Stomach (tissue), 19 donors: ENCODE measurements around the gene CYB561. TPM values are rescaled to one million over a fixed set of nuclear protein-coding genes. Genes with fewer than 3 reads are reported as not detected.

Experiments
- DNase-seq, 2 donors: peaks; one replicate each; pipeline versions ENCODE4 v3.0.0 to v3.0.0-alpha.2; 2013 to 2019
- H3K27ac ChIP-seq, 5 donors: fragments of 200-600 bp in 4 of 5; sonication (generic) in 4 of 5; one replicate each; pipeline ENCODE4 v1.5.1; 2013 to 2019; ENCODE audit warnings: mild to moderate bottlenecking in 1 of 5, moderate library complexity in 1 of 5
- H3K27me3 ChIP-seq, 3 donors: fragments of 200-600 bp; sonication (generic); one replicate each; pipeline ENCODE4 v1.5.1; 2017 to 2019; ENCODE audit warnings: mixed run types in 1 of 3
- H3K36me3 ChIP-seq, 4 donors: fragments of 200-600 bp; sonication (generic); 1 replicate in 3 of 4; 2 replicates in 1 of 4; pipeline ENCODE4 v1.5.1; 2016 to 2019
- H3K4me1 ChIP-seq, 4 donors: fragments of 200-600 bp; sonication (generic); one replicate each; pipeline ENCODE4 v1.5.1; 2016 to 2019
- H3K4me3 ChIP-seq, 4 donors: fragments of 200-600 bp; sonication (generic) in 3 of 4; one replicate each; pipeline ENCODE4 v1.5.1; 2016 to 2019; ENCODE audit warnings: mild to moderate bottlenecking in 1 of 4
- H3K9me3 ChIP-seq, 4 donors: fragments of 200-600 bp; sonication (generic); one replicate each; pipeline ENCODE4 v1.5.1; 2016 to 2019
- EP300 ChIP-seq: sonication (generic); formaldehyde crosslinking; IDR thresholded peaks from one replicate; pipeline ENCODE4 v1.6.1; 2017; ENCODE audit warnings: antibody characterized with exemption
- POLR2A ChIP-seq, 4 donors: fragments of 450-650 bp; IDR thresholded peaks; one replicate each; pipeline ENCODE4 v1.6.1; 2016; ENCODE audit warnings: antibody characterized with exemption in 4 of 4, control low read depth in 2 of 4, mild to moderate bottlenecking in 1 of 4, moderate library complexity in 1 of 4
- POLR2AphosphoS5 ChIP-seq, 3 donors: sonication (generic); formaldehyde crosslinking; IDR thresholded peaks; one replicate each; pipeline ENCODE4 v1.6.1; 2016; ENCODE audit warnings: antibody characterized with exemption in 3 of 3
- WGBS, 5 donors: extraction: QIAGEN DNeasy Blood & Tissue Kit in 3 of 5; methylation state at CpG; one replicate each; pipeline versions ENCODE4 v1.1.5 to v1.1.7; 2013 to 2018; 5-methylcytosine and 5-hydroxymethylcytosine counted together
- intact Hi-C: fragments of 100-400 bp; cut with DNase I; formaldehyde crosslinking; loops from one replicate; pipeline ENCODE4 v1.15.1; 2023; ENCODE audit warnings: low total_unique reads
- long read RNA-seq, 10 donors: transcript quantifications; one replicate each; lab custom pipeline, GENCODE V29; 2026
- polyA plus RNA-seq, 3 donors: library from polyadenylated mRNA; stranded (reverse); fragments of 200-250 nt; gene quantifications; one replicate each; pipeline ENCODE4 v1.2.3, GENCODE V29; 2013
- total RNA-seq, 5 donors: library from RNA; depleted of rRNA; stranded (reverse); fragments of >200 nt; gene quantifications; one replicate each; pipeline versions ENCODE4 v1.1.0 to v1.2.3, GENCODE V29; 2014 to 2016
- TF ChIP-seq, protein P1 (sequence below), 7 experiments: fragments of 450-650 bp in 4 of 7; fragments of 200-600 bp in 3 of 7; sonication (generic) in 3 of 7; IDR thresholded peaks; one replicate each; pipeline ENCODE4 v1.5.1; 2016 to 2019; ENCODE audit warnings: antibody characterized with exemption in 7 of 7, control low read depth in 2 of 7, mild to moderate bottlenecking in 1 of 7
- donor health status: healthy with polysubstance abuse.
- donor health status: Bipolar disorder and iron deficiency.
- donor health status: healthy.

Gene CYB561, protein sequence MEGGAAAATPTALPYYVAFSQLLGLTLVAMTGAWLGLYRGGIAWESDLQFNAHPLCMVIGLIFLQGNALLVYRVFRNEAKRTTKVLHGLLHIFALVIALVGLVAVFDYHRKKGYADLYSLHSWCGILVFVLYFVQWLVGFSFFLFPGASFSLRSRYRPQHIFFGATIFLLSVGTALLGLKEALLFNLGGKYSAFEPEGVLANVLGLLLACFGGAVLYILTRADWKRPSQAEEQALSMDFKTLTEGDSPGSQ
- total RNA-seq: 100 to 1,000 TPM in 2 of 5 donors, 10 to 100 TPM in 3; 26.1 to 394 (median 97.1) TPM
- polyA plus RNA-seq: 10 to 100 TPM; 10.8 to 27.4 (median 23.7) TPM
- long read RNA-seq, donor 1, partial matches to known transcripts: 0 of 4 reads
- long read RNA-seq, donor 1, other reads (novel, unspliced or antisense): 0 of 4 reads
- long read RNA-seq, donor 2, partial matches to known transcripts: 0 of 6 reads
- long read RNA-seq, donor 2, other reads (novel, unspliced or antisense): 0 of 6 reads
- long read RNA-seq, donor 3, partial matches to known transcripts: 0 of 6 reads
- long read RNA-seq, donor 3, other reads (novel, unspliced or antisense): 0 of 6 reads
- long read RNA-seq, donor 4: 0 reads
- long read RNA-seq, donor 5, partial matches to known transcripts: 0 of 4 reads
- long read RNA-seq, donor 5, other reads (novel, unspliced or antisense): 0 of 4 reads
- long read RNA-seq, donor 6, transcript CYB561-201 (6 exons, 3,001 nt): major isoform, 11 of 17 reads
- long read RNA-seq, donor 6, partial matches to known transcripts: 0 of 17 reads
- long read RNA-seq, donor 6, other reads (novel, unspliced or antisense): 0 of 17 reads
- long read RNA-seq, donor 7, partial matches to known transcripts: 0 of 6 reads
- long read RNA-seq, donor 7, other reads (novel, unspliced or antisense): 0 of 6 reads
- long read RNA-seq, donor 8, partial matches to known transcripts: 0 of 6 reads
- long read RNA-seq, donor 8, other reads (novel, unspliced or antisense): 0 of 6 reads
- long read RNA-seq, donor 9, partial matches to known transcripts: 0 of 4 reads
- long read RNA-seq, donor 9, other reads (novel, unspliced or antisense): 0 of 4 reads
- long read RNA-seq, donor 10, partial matches to known transcripts: 0 of 5 reads
- long read RNA-seq, donor 10, other reads (novel, unspliced or antisense): 0 of 5 reads

DNA sequence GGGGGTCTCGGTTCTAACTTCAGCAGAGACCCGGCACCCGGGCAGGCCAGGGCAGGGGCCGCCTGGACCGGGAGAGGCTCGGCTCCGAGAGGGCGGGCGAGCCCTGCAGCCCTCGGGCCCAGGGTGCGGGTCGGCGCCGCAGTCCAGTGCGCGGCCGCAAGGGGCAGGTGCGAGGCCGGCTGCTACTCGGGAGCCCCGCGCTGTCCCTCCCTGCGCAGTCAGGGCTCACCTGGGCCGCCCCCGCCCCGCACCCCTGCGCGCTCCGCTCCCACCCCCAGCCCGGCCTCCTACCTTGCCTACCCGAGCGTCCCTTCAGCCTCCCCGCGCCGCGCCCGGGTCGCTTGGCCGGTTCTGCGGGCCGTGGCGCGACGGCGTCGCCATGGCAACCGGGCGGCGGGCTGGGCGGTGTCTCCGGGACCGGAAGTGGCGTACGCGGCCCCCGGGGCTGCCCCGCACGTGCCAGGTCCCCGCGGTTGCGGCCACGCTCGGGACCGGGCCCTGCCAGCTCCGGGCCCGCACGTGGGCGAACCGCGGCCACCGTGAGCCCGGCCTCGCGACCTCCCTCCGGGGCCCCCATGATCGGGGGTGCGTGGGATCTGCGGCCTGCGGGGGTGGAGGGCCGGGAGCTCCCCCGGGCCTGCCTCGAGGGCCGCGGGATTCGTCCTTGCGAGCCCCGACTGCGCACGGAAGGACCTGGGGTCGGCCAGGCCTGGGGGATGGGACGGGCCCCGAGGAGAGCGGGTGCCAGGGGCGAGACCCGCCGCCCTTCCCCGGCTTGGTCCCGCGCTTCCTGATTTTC lies at the start of gene CYB561:
CYB561 (minus strand) TSS at position 353 of the 799 bp plus-strand sequence. CDS start 8,759 bp downstream, outside the sequence.
- no peaks in the 10 kb centered on the region for H3K36me3 ChIP-seq
- intact Hi-C loops: no loop called here
- 0 to 1% (median 0%) methylated on average over 35 to 99 of the region's 99 CpGs for WGBS, 5 donors
- peak within 1 kb of the TSS; percentile 89 to 97 (median 95) for H3K27ac ChIP-seq
- peaks cover 27 to 64% (median 52%) of the 10 kb centered on the region in 4 donors for H3K4me1 ChIP-seq
- peak in 1 of 3 donors; percentile 54 for TF ChIP-seq POLR2AphosphoS5 (IDR thresholded peaks at IDR 0.05)
- TF ChIP-seq, protein P1, sequence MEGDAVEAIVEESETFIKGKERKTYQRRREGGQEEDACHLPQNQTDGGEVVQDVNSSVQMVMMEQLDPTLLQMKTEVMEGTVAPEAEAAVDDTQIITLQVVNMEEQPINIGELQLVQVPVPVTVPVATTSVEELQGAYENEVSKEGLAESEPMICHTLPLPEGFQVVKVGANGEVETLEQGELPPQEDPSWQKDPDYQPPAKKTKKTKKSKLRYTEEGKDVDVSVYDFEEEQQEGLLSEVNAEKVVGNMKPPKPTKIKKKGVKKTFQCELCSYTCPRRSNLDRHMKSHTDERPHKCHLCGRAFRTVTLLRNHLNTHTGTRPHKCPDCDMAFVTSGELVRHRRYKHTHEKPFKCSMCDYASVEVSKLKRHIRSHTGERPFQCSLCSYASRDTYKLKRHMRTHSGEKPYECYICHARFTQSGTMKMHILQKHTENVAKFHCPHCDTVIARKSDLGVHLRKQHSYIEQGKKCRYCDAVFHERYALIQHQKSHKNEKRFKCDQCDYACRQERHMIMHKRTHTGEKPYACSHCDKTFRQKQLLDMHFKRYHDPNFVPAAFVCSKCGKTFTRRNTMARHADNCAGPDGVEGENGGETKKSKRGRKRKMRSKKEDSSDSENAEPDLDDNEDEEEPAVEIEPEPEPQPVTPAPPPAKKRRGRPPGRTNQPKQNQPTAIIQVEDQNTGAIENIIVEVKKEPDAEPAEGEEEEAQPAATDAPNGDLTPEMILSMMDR (IDR thresholded peaks at IDR 0.05): peak in 4 of 7 experiments; percentile 19 to 74 (median 48)
- no peak for TF ChIP-seq POLR2A (IDR thresholded peaks at IDR 0.05)
- TF ChIP-seq EP300: no peak
- H3K9me3 ChIP-seq: no peaks in the 10 kb centered on the region
- H3K27me3 ChIP-seq: peaks cover 0 to 6% (median 0%) of the 10 kb centered on the region in 3 donors
- H3K4me3 ChIP-seq: peak within 1 kb of the TSS; percentile 61 to 81 (median 72)
- peak; percentile 90 to 95 for DNase-seq

DNA sequence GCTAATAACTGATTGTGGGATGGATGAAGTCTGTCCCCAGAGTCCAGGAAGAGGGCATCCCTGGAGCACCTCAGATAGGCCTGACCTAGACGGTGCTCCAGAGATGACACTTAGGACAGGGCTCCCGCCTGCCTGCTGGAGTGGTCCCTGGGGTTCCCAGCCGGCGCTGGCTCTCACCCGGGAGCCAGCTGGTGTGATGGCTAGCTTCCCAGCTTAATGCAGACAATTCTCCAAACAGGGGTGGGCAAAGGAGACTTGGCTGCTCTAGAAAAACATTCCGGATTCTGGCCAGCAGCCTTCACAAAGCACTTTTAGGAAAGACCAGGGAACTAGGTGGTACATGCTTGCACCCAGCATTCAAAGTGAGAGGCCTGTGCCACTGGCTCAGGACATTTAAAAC lies 49.4 kb upstream of the CYB561 start:
- WGBS, 5 donors: 68 to 83% (median 76%) methylated on average over 2 to 6 of the region's 6 CpGs
- H3K36me3 ChIP-seq: no peaks in the 10 kb centered on the region

DNA sequence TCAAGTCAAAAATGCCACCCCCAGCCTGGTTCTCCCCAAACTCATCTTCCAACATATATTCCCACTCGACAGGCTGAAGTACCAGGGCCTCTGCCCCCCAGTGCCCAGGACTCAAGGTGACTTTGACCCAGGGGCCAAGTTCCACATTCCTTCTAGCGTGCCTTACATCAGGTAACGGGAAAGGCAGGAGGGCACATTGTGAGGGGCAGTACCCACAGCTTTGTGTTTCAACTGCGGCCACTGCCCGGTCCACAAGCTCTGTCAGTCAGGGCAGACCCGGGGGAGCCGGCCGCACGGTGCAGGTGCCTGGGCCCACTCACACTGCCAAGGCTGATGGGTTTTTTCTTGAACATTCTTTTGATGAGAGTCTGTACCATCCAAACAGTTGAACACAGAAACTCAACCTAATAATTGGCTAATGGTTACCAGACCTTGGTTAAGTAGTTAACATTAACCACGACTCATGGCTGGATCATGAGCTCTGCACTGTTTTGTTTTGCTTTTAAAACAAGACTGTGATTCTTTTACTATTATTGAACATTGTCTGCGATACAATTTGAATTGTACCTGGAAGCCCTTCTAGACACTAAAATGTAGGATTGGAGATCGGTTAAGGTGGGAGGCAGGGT lies 48.3 kb upstream of the CYB561 start:
- 89 to 94% (median 92%) methylated on average over 12 of the region's 12 CpGs for WGBS, 5 donors

More for the DNA sequence above, 49.4 kb upstream of the CYB561 start:
- Histone ChIP-seq H3K4me3 (no peak overlapping the region), H3K4me1 (no peaks in the 10 kb centered on the region), H3K27ac (no peak overlapping the region), H3K9me3 (no peaks in the 10 kb centered on the region), H3K27me3 (no peaks in the 10 kb centered on the region)
- intact Hi-C loops: no loop called here
- TF ChIP-seq, protein P1 (IDR thresholded peaks at IDR 0.05): no peak
- TF ChIP-seq POLR2AphosphoS5 (IDR thresholded peaks at IDR 0.05) (no peak), EP300 (no peak), POLR2A (IDR thresholded peaks at IDR 0.05) (no peak)
- DNase-seq: no peak

More for the DNA sequence above, 48.3 kb upstream of the CYB561 start:
- no peak overlapping the region for H3K27ac ChIP-seq
- no peaks in the 10 kb centered on the region for H3K9me3 ChIP-seq
- H3K4me1 ChIP-seq: no peaks in the 10 kb centered on the region
- no peak for DNase-seq
- H3K36me3 ChIP-seq: no peaks in the 10 kb centered on the region
- TF ChIP-seq EP300: no peak
- no peak for TF ChIP-seq POLR2A (IDR thresholded peaks at IDR 0.05)
- TF ChIP-seq, protein P1 (IDR thresholded peaks at IDR 0.05): no peak
- no peak for TF ChIP-seq POLR2AphosphoS5 (IDR thresholded peaks at IDR 0.05)
- H3K4me3 ChIP-seq: no peak overlapping the region
- H3K27me3 ChIP-seq: no peaks in the 10 kb centered on the region
- intact Hi-C loops: no loop called here
